PC-9 (cell line): ENCODE data around the gene C6orf15.

Experiments used
- CTCF ChIP-seq: fragments of 200-600 bp; sonication (generic); conservative IDR thresholded peaks from 2 replicates; pipeline ENCODE4 v1.6.1; 2017; ENCODE audit warnings: mixed run types, antibody characterized with exemption, mild to moderate bottlenecking, moderate library complexity
- EZH2 ChIP-seq: fragments of 200-600 bp; sonication (generic); IDR thresholded peaks from 2 replicates; pipeline ENCODE4 v1.8.0; 2017; ENCODE audit warnings: antibody characterized with exemption, low read depth

- TF ChIP-seq EZH2, result no peak
- no peak for TF ChIP-seq CTCF
Measured at GRCh38 chr6:31114541-31114878, 2.1 kb upstream of the C6orf15 start, which contains the start of gene PSORS1C1.
